Heart left ventricle (tissue), 16 donors: ENCODE results near the gene BMPR1B. TPM values are rescaled to one million over a fixed set of nuclear protein-coding genes. Genes with fewer than 3 reads are reported as not detected.
"Not testable (repeated sequence)": the region's sequence is repeated elsewhere in the genome, so short reads cannot be mapped to it uniquely, and the experiment has no call there.

ENCODE experiments used
- ATAC-seq, 4 donors: fragments of 200-7000 bp; cut with Tn5 transposase; one replicate each; pipeline ENCODE4 v1.9.1; 2020 to 2022; ENCODE audit warnings: moderate library complexity in 4 of 4, mild to moderate bottlenecking in 3 of 4, moderate number of reproducible peaks in 1 of 4
- DNase-seq, 5 donors: peaks; one replicate each; pipeline ENCODE4 v3.0.0-alpha.2; 2020
- H3K27ac ChIP-seq, 12 donors: fragments of 200-600 bp; sonication (generic) in 4 of 12; one replicate each; pipeline versions ENCODE4 v1.5.0 to v1.8.0; 2016 to 2022; ENCODE audit warnings: mild to moderate bottlenecking in 2 of 12
- H3K27me3 ChIP-seq, 9 donors: fragments of 200-600 bp; sonication (generic) in 2 of 9; one replicate each; pipeline versions ENCODE4 v1.5.1 to v1.8.0; 2016 to 2022; ENCODE audit warnings: mild to moderate bottlenecking in 3 of 9
- H3K36me3 ChIP-seq, 9 donors: fragments of 200-600 bp; sonication (generic) in 2 of 9; one replicate each; pipeline versions ENCODE4 v1.5.0 to v1.8.0; 2018 to 2022; ENCODE audit warnings: mild to moderate bottlenecking in 2 of 9
- H3K4me1 ChIP-seq, 12 donors: fragments of 200-600 bp; sonication (generic) in 4 of 12; one replicate each; pipeline versions ENCODE4 v1.5.0 to v1.8.0; 2016 to 2022; ENCODE audit warnings: mild to moderate bottlenecking in 3 of 12
- H3K4me3 ChIP-seq, 12 donors: fragments of 200-600 bp; sonication (generic) in 4 of 12; one replicate each; pipeline versions ENCODE4 v1.5.0 to v1.8.0; 2017 to 2022; ENCODE audit warnings: mild to moderate bottlenecking in 9 of 12, moderate library complexity in 4 of 12
- H3K9me3 ChIP-seq, 12 donors: fragments of 200-600 bp; sonication (generic) in 4 of 12; one replicate each; pipeline versions ENCODE4 v1.5.0 to v1.8.0; 2016 to 2022; ENCODE audit warnings: mild to moderate bottlenecking in 1 of 12
- CTCF ChIP-seq, 12 donors: fragments of 200-600 bp; sonication (generic) in 4 of 12; IDR thresholded peaks; one replicate each; pipeline versions ENCODE4 v1.5.0 to v1.8.0; 2018 to 2022; ENCODE audit warnings: antibody characterized with exemption in 12 of 12, mild to moderate bottlenecking in 5 of 12
- POLR2A ChIP-seq, 2 donors: fragments of 450-650 bp; IDR thresholded peaks; one replicate each; pipeline ENCODE4 v1.6.1; 2017; ENCODE audit warnings: antibody characterized with exemption in 2 of 2, mild to moderate bottlenecking in 2 of 2, moderate library complexity in 2 of 2
- WGBS, 4 donors: extraction: QIAGEN DNeasy Blood & Tissue Kit in 2 of 4; methylation state at CpG; one replicate each; pipeline versions ENCODE4 v1.1.5 to v1.1.7; 2013 to 2018; 5-methylcytosine and 5-hydroxymethylcytosine counted together
- intact Hi-C, 10 donors: fragments of 100-400 bp; cut with DNase I; formaldehyde crosslinking; loops; one replicate each; pipeline versions ENCODE4 v1.11.1 to v1.14.2; 2022
- polyA plus RNA-seq, 2 donors: library from polyadenylated mRNA; stranded (reverse); fragments of 200-250 nt; gene quantifications; one replicate each; pipeline ENCODE4 v1.2.3, GENCODE V29; 2013
- total RNA-seq, 9 donors: library from RNA; depleted of rRNA in 2 of 9; stranded (reverse); fragments of >200 nt in 2 of 9; fragmentation: NEBNext Ultra II Directional in 3 of 9; extraction: Animal tissue kit (Norgen Biotek cat#: 25700) in 3 of 9; gene quantifications; one replicate each; pipeline versions ENCODE4 v1.1.0 to v1.2.4, GENCODE V29; 2016 to 2023
- donor health status: ischemic (EF 13 %, LVEDD 7.1; RV severe dilation, severe dysfunction).
- donor health status: healthy with polysubstance abuse.
- donor health status: DM: no; HTN: yes; CAD: no.
- donor health status: DM: no; HTN: no; CAD: no.
- donor health status: ischemic (EF 25% LVEDD 6.9; RV normal size, moderate dysfunction).
- donor health status: ischemic (EF 25% LVEDD 5.7; RV mildly dilated, moderate dysfunction).
- donor health status: healthy.
- donor health status: DM: yes; HTN: yes; CAD: no.
- donor health status: ischemic (EF 35%, LVEDD 5.7; RV mildly dilated, moderate dysfunction).
- donor health status: nonischemic (EF 11% LVEDD 7.7; RV severe dilation, severe dysfunction).
- donor health status: DM: yes; HTN: yes; CAD: no.
- donor health status: PGD.
- donor health status: ischemic (EF 29% LVEDD 5.4; RV normal size, mild dysfunction).
- donor health status: nonischemic (EF 23%, LVEDD 6.1; RV moderate dilation, normal function).

Gene BMPR1B
- total and polyA plus RNA-seq, 11 donors = 0.29 to 7.6 (median 3.8) TPM

- Histone ChIP-seq H3K4me1 (peaks cover 0 to 11% (median 0%) of the 10 kb centered on the region in 12 donors), H3K27me3 (no peaks in the 10 kb centered on the region), H3K36me3 (no peaks in the 10 kb centered on the region), H3K4me3 (no peak overlapping the region), H3K27ac (no peak overlapping the region), H3K9me3 (no peaks in the 10 kb centered on the region)
- TF ChIP-seq POLR2A (IDR thresholded peaks at IDR 0.05) (no peak), CTCF (IDR thresholded peaks at IDR 0.05) (no peak)
- intact Hi-C loops = no loop called here
- 92 to 99% (median 93%) methylated on average over 1 of the region's 1 CpG for WGBS, 4 donors
- ATAC-seq (no peak), DNase-seq (no peak)
Measured at GRCh38 chr4:95058991-95059390, 301.2 kb downstream of the BMPR1B start.

GRCh38 chr4:95059663-95060062 lies 301.9 kb downstream of the BMPR1B start:
- ATAC-seq = no peak
- H3K27ac ChIP-seq = no peak overlapping the region
- H3K36me3 ChIP-seq = no peaks in the 10 kb centered on the region
- peaks cover 0 to 11% (median 0%) of the 10 kb centered on the region in 12 donors for H3K4me1 ChIP-seq
- no peaks in the 10 kb centered on the region for H3K27me3 ChIP-seq
- TF ChIP-seq CTCF (IDR thresholded peaks at IDR 0.05) = no peak
- TF ChIP-seq POLR2A (IDR thresholded peaks at IDR 0.05) = no peak
- H3K4me3 ChIP-seq = no peak overlapping the region
- no peak for DNase-seq
- H3K9me3 ChIP-seq = no peaks in the 10 kb centered on the region
- WGBS, 4 donors = 62 to 80% (median 68%) methylated on average over 1 of the region's 1 CpG
- intact Hi-C loops = no loop called here

- no peaks in the 10 kb centered on the region for H3K27me3 ChIP-seq
- intact Hi-C loops = no loop called here
- DNase-seq (no peak), ATAC-seq (peak in 1 of 4 donors; percentile 24)
- H3K4me3 ChIP-seq = no peak overlapping the region
- H3K27ac ChIP-seq = no peak overlapping the region
- H3K4me1 ChIP-seq = peaks cover 0 to 16% (median 0%) of the 10 kb centered on the region in 12 donors
- no peaks in the 10 kb centered on the region for H3K9me3 ChIP-seq
- WGBS, 4 donors = 60 to 75% (median 68%) methylated on average over 2 of the region's 2 CpGs
- no peaks in the 10 kb centered on the region for H3K36me3 ChIP-seq
- TF ChIP-seq CTCF (IDR thresholded peaks at IDR 0.05) = no peak
- TF ChIP-seq POLR2A (IDR thresholded peaks at IDR 0.05) = no peak
Measured at GRCh38 chr4:95061220-95061619, 303.5 kb downstream of the BMPR1B start.

GRCh38 chr4:95061801-95062200 lies 304.0 kb downstream of the BMPR1B start:
- H3K4me3 ChIP-seq, ATAC-seq, intact Hi-C loops, H3K36me3 ChIP-seq, H3K9me3 ChIP-seq, DNase-seq, H3K27me3 ChIP-seq, H3K27ac ChIP-seq: not testable (repeated sequence)
- 65 to 76% (median 74%) methylated on average over 4 of the region's 4 CpGs for WGBS, 4 donors
- peaks cover 0 to 16% (median 0%) of the 10 kb centered on the region in 12 donors for H3K4me1 ChIP-seq

- no peak for DNase-seq
- 40 to 59% (median 51%) methylated on average over 1 of the region's 1 CpG for WGBS, 4 donors
- intact Hi-C loops = no loop called here
- TF ChIP-seq POLR2A (IDR thresholded peaks at IDR 0.05) (no peak), CTCF (IDR thresholded peaks at IDR 0.05) (no peak)
- Histone ChIP-seq H3K4me1 (peaks cover 0 to 5% (median 0%) of the 10 kb centered on the region in 12 donors), H3K4me3 (no peak overlapping the region), H3K27me3 (no peaks in the 10 kb centered on the region), H3K9me3 (no peaks in the 10 kb centered on the region), H3K27ac (no peak overlapping the region), H3K36me3 (no peaks in the 10 kb centered on the region)
- ATAC-seq = no peak
Measured at GRCh38 chr4:95066050-95066449, 308.3 kb downstream of the BMPR1B start.
